Ovary (tissue), 9 donors: ENCODE measurements around the gene EFTUD2. TPM values are rescaled to one million over a fixed set of nuclear protein-coding genes. Genes with fewer than 3 reads are reported as not detected.

Source experiments
- DNase-seq, 5 donors: peaks; one replicate each; pipeline ENCODE4 v3.0.0-alpha.2; 2019 to 2020
- H3K27ac ChIP-seq, 2 donors: fragments of 200-600 bp; one replicate each; pipeline versions ENCODE4 v1.5.1 to v1.8.0; 2019 to 2022
- H3K27me3 ChIP-seq: fragments of 200-600 bp; one replicate; pipeline ENCODE4 v1.8.0; 2022
- H3K36me3 ChIP-seq: fragments of 200-600 bp; sonication (generic); one replicate; pipeline ENCODE4 v1.5.1; 2019
- H3K4me1 ChIP-seq: one replicate; pipeline ENCODE4 v1.8.1; 2013; ENCODE audit warnings: mild to moderate bottlenecking, moderate library complexity; ENCODE audit not compliant: insufficient read depth
- H3K4me3 ChIP-seq: fragments of 200-600 bp; sonication (generic); one replicate; pipeline ENCODE4 v1.5.1; 2017
- H3K9me3 ChIP-seq, 2 donors: fragments of 200-600 bp in 1 of 2; sonication (generic) in 1 of 2; one replicate each; pipeline versions ENCODE4 v1.5.1 to v1.8.1; 2013 to 2019; ENCODE audit warnings: mild to moderate bottlenecking in 1 of 2, moderate library complexity in 1 of 2
- CTCF ChIP-seq, 3 donors: fragments of 450-650 bp in 2 of 3; fragments of 200-600 bp in 1 of 3; IDR thresholded peaks; one replicate each; pipeline versions ENCODE4 v1.5.1 to v1.8.0; 2016 to 2022; ENCODE audit warnings: antibody characterized with exemption in 3 of 3, mild to moderate bottlenecking in 1 of 3
- EP300 ChIP-seq: sonication (generic); formaldehyde crosslinking; IDR thresholded peaks from one replicate; pipeline ENCODE4 v1.6.1; 2017; ENCODE audit warnings: antibody characterized with exemption
- POLR2A ChIP-seq: fragments of 450-650 bp; IDR thresholded peaks from one replicate; pipeline ENCODE4 v1.6.1; 2017; ENCODE audit warnings: antibody characterized with exemption, mild to moderate bottlenecking, moderate library complexity
- WGBS, 3 donors: extraction: QIAGEN DNeasy Blood & Tissue Kit in 1 of 3; methylation state at CpG; one replicate each; pipeline versions ENCODE4 v1.1.5 to v1.1.7; 2013 to 2017; 5-methylcytosine and 5-hydroxymethylcytosine counted together
- intact Hi-C, 4 donors: fragments of 100-400 bp; cut with DNase I; formaldehyde crosslinking; loops; one replicate each; pipeline versions ENCODE4 v1.11.0 to v1.15.1; 2022 to 2023
- polyA plus RNA-seq, 2 donors: library from polyadenylated mRNA; stranded (reverse); fragments of 200-250 nt in 1 of 2; fragments of 350-450 nt in 1 of 2; fragmentation: Illumina TruSeq in 1 of 2; extraction: RNeasy Lipid Tissue Mini Kit (QIAGEN cat#74804) in 1 of 2; gene quantifications; one replicate each; pipeline ENCODE4 v1.2.3, GENCODE V29; 2013 to 2014
- total RNA-seq, 7 donors: library from RNA; depleted of rRNA in 2 of 7; stranded (reverse); fragments of >200 nt in 2 of 7; fragmentation: NEBNext Ultra II Directional in 3 of 7; extraction: Animal tissue kit (Norgen Biotek cat#: 25700) in 3 of 7; gene quantifications; one replicate each; pipeline versions ENCODE4 v1.1.0 to v1.2.4, GENCODE V29; 2016 to 2023
- donor health status: DM: no; HTN: no; CAD: no; lungs with moderate emphysema.
- donor health status: DM: no; HTN: no; CAD: no.
- donor health status: Bipolar disorder and iron deficiency.
- donor health status: DM: yes; HTN: yes; CAD: no.
- donor health status: DM: no; HTN: no; CAD: no.
- donor health status: DM: yes; HTN: yes; CAD: no.

EFTUD2 gene
- total and polyA plus RNA-seq, 9 donors: 22.2 to 111 (median 62.5) TPM

GRCh38 chr17:44942456-44942855 lies 43.2 kb upstream of the EFTUD2 start:
- H3K4me1 ChIP-seq: no peaks in the 10 kb centered on the region
- no peaks in the 10 kb centered on the region for H3K27me3 ChIP-seq
- intact Hi-C loops: no loop called here
- WGBS, 3 donors: 77 to 83% (median 82%) methylated on average over 4 of the region's 4 CpGs
- TF ChIP-seq EP300 (no peak), CTCF (IDR thresholded peaks at IDR 0.05) (no peak), POLR2A (no peak)
- H3K4me3 ChIP-seq: no peak overlapping the region
- no peak overlapping the region for H3K27ac ChIP-seq
- no peaks in the 10 kb centered on the region for H3K36me3 ChIP-seq
- DNase-seq: no peak
- H3K9me3 ChIP-seq: no peaks in the 10 kb centered on the region

GRCh38 chr17:44941712-44942331 lies 42.6 kb upstream of the EFTUD2 start:
- H3K4me1 ChIP-seq: no peaks in the 10 kb centered on the region
- no peaks in the 10 kb centered on the region for H3K27me3 ChIP-seq
- intact Hi-C loops: no loop called here
- no peaks in the 10 kb centered on the region for H3K9me3 ChIP-seq
- H3K4me3 ChIP-seq: no peak overlapping the region
- no peak for DNase-seq
- 80 to 86% (median 81%) methylated on average over 9 of the region's 9 CpGs for WGBS, 3 donors
- H3K27ac ChIP-seq: no peak overlapping the region
- TF ChIP-seq EP300: no peak
- TF ChIP-seq POLR2A: no peak
- no peak for TF ChIP-seq CTCF (IDR thresholded peaks at IDR 0.05)
- no peaks in the 10 kb centered on the region for H3K36me3 ChIP-seq

- no peaks in the 10 kb centered on the region for H3K36me3 ChIP-seq
- H3K4me1 ChIP-seq: no peaks in the 10 kb centered on the region
- WGBS, 3 donors: 38 to 46% (median 40%) methylated on average over 1 of the region's 1 CpG
- H3K4me3 ChIP-seq: no peak overlapping the region
- no peak overlapping the region for H3K27ac ChIP-seq
- no peak for TF ChIP-seq EP300
- no peak for TF ChIP-seq CTCF (IDR thresholded peaks at IDR 0.05)
- TF ChIP-seq POLR2A: no peak
- H3K27me3 ChIP-seq: no peaks in the 10 kb centered on the region
- no peaks in the 10 kb centered on the region for H3K9me3 ChIP-seq
- intact Hi-C loops: no loop called here
- no peak for DNase-seq
These were observed 41.5 kb upstream of the EFTUD2 start for GRCh38 chr17:44940768-44941167.

- Histone ChIP-seq H3K36me3 (no peaks in the 10 kb centered on the region), H3K9me3 (no peaks in the 10 kb centered on the region), H3K4me1 (no peaks in the 10 kb centered on the region), H3K27me3 (no peaks in the 10 kb centered on the region), H3K4me3 (no peak overlapping the region), H3K27ac (no peak overlapping the region)
- DNase-seq: no peak
- WGBS, 3 donors: 17 to 31% (median 18%) methylated on average over 4 of the region's 4 CpGs
- TF ChIP-seq EP300: no peak
- no peak for TF ChIP-seq CTCF (IDR thresholded peaks at IDR 0.05)
- no peak for TF ChIP-seq POLR2A
- intact Hi-C loops: no loop called here
These were observed 41.1 kb upstream of the EFTUD2 start for GRCh38 chr17:44940317-44940716.
